ENCODE results near the gene BATF.

Gene BATF

GRCh38 chr14:75579338-75579864 lies 57.1 kb downstream of the BATF start:
- no peaks in the 10 kb centered on the region for H3K36me3 ChIP-seq (ENCODE audit: control insufficient read depth, insufficient read depth, low read length)
- H3K9ac ChIP-seq (ENCODE audit: low read depth, low read length), result no peak overlapping the region
- peak overlapping the region; percentile 77; the same call in 1 of the 2 replicates for H3K4me3 ChIP-seq (ENCODE audit: low read depth, low read length)
- peaks cover 14% of the 10 kb centered on the region for H3K27me3 ChIP-seq (ENCODE audit: control insufficient read depth, insufficient read depth, low read length)
- peaks cover 11% of the 10 kb centered on the region for H3K4me1 ChIP-seq (ENCODE audit: control insufficient read depth, insufficient read depth, low read length)
- H3K27ac ChIP-seq (ENCODE audit: low read depth, low read length), result no peak overlapping the region
- H3K9me3 ChIP-seq (ENCODE audit: control insufficient read depth, insufficient read depth, low read length), result no peaks in the 10 kb centered on the region

- peak overlapping the region; percentile 77; the same call in 1 of the 2 replicates for H3K4me3 ChIP-seq (ENCODE audit: low read depth, low read length)
- H3K27ac ChIP-seq (ENCODE audit: low read depth, low read length), result no peak overlapping the region
- H3K4me1 ChIP-seq (ENCODE audit: control insufficient read depth, insufficient read depth, low read length), result peaks cover 11% of the 10 kb centered on the region
- no peak overlapping the region for H3K9ac ChIP-seq (ENCODE audit: low read depth, low read length)
- no peaks in the 10 kb centered on the region for H3K36me3 ChIP-seq (ENCODE audit: control insufficient read depth, insufficient read depth, low read length)
- peaks cover 14% of the 10 kb centered on the region for H3K27me3 ChIP-seq (ENCODE audit: control insufficient read depth, insufficient read depth, low read length)
- no peaks in the 10 kb centered on the region for H3K9me3 ChIP-seq (ENCODE audit: control insufficient read depth, insufficient read depth, low read length)
These were observed 57.6 kb downstream of the BATF start for GRCh38 chr14:75579882-75580281.

- Histone ChIP-seq H3K36me3 (ENCODE audit: control insufficient read depth, insufficient read depth, low read length) (no peaks in the 10 kb centered on the region), H3K4me1 (ENCODE audit: control insufficient read depth, insufficient read depth, low read length) (peaks cover 8% of the 10 kb centered on the region; the same call in 1 of the 2 replicates), H3K9me3 (ENCODE audit: control insufficient read depth, insufficient read depth, low read length) (peaks cover 3% of the 10 kb centered on the region; the same call in 1 of the 2 replicates), H3K9ac (ENCODE audit: low read depth, low read length) (no peak overlapping the region), H3K4me3 (ENCODE audit: low read depth, low read length) (no peak overlapping the region), H3K27me3 (ENCODE audit: control insufficient read depth, insufficient read depth, low read length) (no peaks in the 10 kb centered on the region), H3K27ac (ENCODE audit: low read depth, low read length) (no peak overlapping the region)
These were observed 65.1 kb downstream of the BATF start for GRCh38 chr14:75587388-75587787.

GRCh38 chr14:75589931-75590330 lies 67.7 kb downstream of the BATF start:
- peaks cover 8% of the 10 kb centered on the region; the same call in 1 of the 2 replicates for H3K4me1 ChIP-seq (ENCODE audit: control insufficient read depth, insufficient read depth, low read length)
- H3K9ac ChIP-seq (ENCODE audit: low read depth, low read length), result no peak overlapping the region
- no peak overlapping the region for H3K27ac ChIP-seq (ENCODE audit: low read depth, low read length)

GRCh38 chr14:75591331-75591946 lies 69.2 kb downstream of the BATF start:
- no peaks in the 10 kb centered on the region for H3K36me3 ChIP-seq (ENCODE audit: control insufficient read depth, insufficient read depth, low read length)
- no peak overlapping the region for H3K9ac ChIP-seq (ENCODE audit: low read depth, low read length)
- H3K9me3 ChIP-seq (ENCODE audit: control insufficient read depth, insufficient read depth, low read length), result peaks cover 3% of the 10 kb centered on the region; the same call in 1 of the 2 replicates
- H3K4me3 ChIP-seq (ENCODE audit: low read depth, low read length), result no peak overlapping the region
- H3K4me1 ChIP-seq (ENCODE audit: control insufficient read depth, insufficient read depth, low read length), result peaks cover 8% of the 10 kb centered on the region; the same call in 1 of the 2 replicates
- H3K27ac ChIP-seq (ENCODE audit: low read depth, low read length), result no peak overlapping the region
- no peaks in the 10 kb centered on the region for H3K27me3 ChIP-seq (ENCODE audit: control insufficient read depth, insufficient read depth, low read length)

More at GRCh38 chr14:75589931-75590330, 67.7 kb downstream of the BATF start:
- Histone ChIP-seq H3K4me3 (ENCODE audit: low read depth, low read length) (no peak overlapping the region), H3K36me3 (ENCODE audit: control insufficient read depth, insufficient read depth, low read length) (no peaks in the 10 kb centered on the region), H3K9me3 (ENCODE audit: control insufficient read depth, insufficient read depth, low read length) (peaks cover 3% of the 10 kb centered on the region; the same call in 1 of the 2 replicates), H3K27me3 (ENCODE audit: control insufficient read depth, insufficient read depth, low read length) (no peaks in the 10 kb centered on the region)

- Histone ChIP-seq H3K4me1 (ENCODE audit: control insufficient read depth, insufficient read depth, low read length) (peaks cover 6% of the 10 kb centered on the region; the same call in 1 of the 2 replicates), H3K27me3 (ENCODE audit: control insufficient read depth, insufficient read depth, low read length) (no peaks in the 10 kb centered on the region), H3K27ac (ENCODE audit: low read depth, low read length) (no peak overlapping the region), H3K4me3 (ENCODE audit: low read depth, low read length) (no peak overlapping the region), H3K36me3 (ENCODE audit: control insufficient read depth, insufficient read depth, low read length) (no peaks in the 10 kb centered on the region), H3K9me3 (ENCODE audit: control insufficient read depth, insufficient read depth, low read length) (peaks cover 3% of the 10 kb centered on the region; the same call in 1 of the 2 replicates), H3K9ac (ENCODE audit: low read depth, low read length) (no peak overlapping the region)
These were observed 69.8 kb downstream of the BATF start for GRCh38 chr14:75591987-75592575.

- Histone ChIP-seq H3K27me3 (ENCODE audit: control insufficient read depth, insufficient read depth, low read length) (no peaks in the 10 kb centered on the region), H3K4me3 (ENCODE audit: low read depth, low read length) (no peak overlapping the region), H3K36me3 (ENCODE audit: control insufficient read depth, insufficient read depth, low read length) (no peaks in the 10 kb centered on the region), H3K9me3 (ENCODE audit: control insufficient read depth, insufficient read depth, low read length) (peaks cover 3% of the 10 kb centered on the region; the same call in 1 of the 2 replicates), H3K27ac (ENCODE audit: low read depth, low read length) (no peak overlapping the region), H3K4me1 (ENCODE audit: control insufficient read depth, insufficient read depth, low read length) (no peaks in the 10 kb centered on the region), H3K9ac (ENCODE audit: low read depth, low read length) (no peak overlapping the region)
These were observed 73.0 kb downstream of the BATF start for GRCh38 chr14:75595226-75595625.
